CD14-positive monocyte (primary cell): ENCODE data around the gene FAM53A. TPM values are rescaled to one million over a fixed set of nuclear protein-coding genes. Genes with fewer than 3 reads are reported as not detected.

Experiments used
- DNase-seq, 3 donors: peaks; one replicate each; pipeline ENCODE4 v3.0.0-alpha.2; 2011 to 2022
- H2AFZ ChIP-seq: 2 replicates; pipeline ENCODE4 v1.6.0; 2012; ENCODE audit warnings: mild to moderate bottlenecking, low read depth, low read length, inconsistent platforms; ENCODE audit not compliant: insufficient read depth, poor library complexity, severe bottlenecking
- H3K27ac ChIP-seq, 2 donors: 1 replicate in 1 of 2; 2 replicates in 1 of 2; pipeline ENCODE4 v1.5.1; 2012 to 2013; ENCODE audit warnings: low read length in 2 of 2, control low read depth in 1 of 2, inconsistent platforms in 1 of 2, low read depth in 1 of 2, mild to moderate bottlenecking in 1 of 2
- H3K27me3 ChIP-seq, 2 donors: one replicate each; pipeline versions ENCODE4 v1.6.0 to v1.6.1; 2011 to 2013; ENCODE audit warnings: low read length in 2 of 2; ENCODE audit not compliant: control insufficient read depth in 2 of 2, insufficient read depth in 2 of 2
- H3K36me3 ChIP-seq, 2 donors: replicated peaks in 1 of 2; 1 replicate in 1 of 2; 2 replicates in 1 of 2; pipeline versions ENCODE4 v1.5.1 to v1.6.1; 2012 to 2013; ENCODE audit warnings: low read length in 2 of 2, control low read depth in 1 of 2, inconsistent platforms in 1 of 2, mild to moderate bottlenecking in 1 of 2; ENCODE audit not compliant: insufficient read depth in 2 of 2, control insufficient read depth in 1 of 2
- H3K4me1 ChIP-seq, 2 donors: 1 replicate in 1 of 2; 2 replicates in 1 of 2; pipeline versions ENCODE4 v1.5.1 to v1.6.1; 2012 to 2013; ENCODE audit warnings: low read length in 2 of 2, control low read depth in 1 of 2, inconsistent platforms in 1 of 2, mild to moderate bottlenecking in 1 of 2, moderate library complexity in 1 of 2; ENCODE audit not compliant: insufficient read depth in 2 of 2, control insufficient read depth in 1 of 2
- H3K4me2 ChIP-seq: replicated peaks from 2 replicates; pipeline ENCODE3; 2012; ENCODE audit warnings: low read length, moderate library complexity, mild to moderate bottlenecking; ENCODE audit not compliant: poor library complexity, severe bottlenecking; ENCODE audit errors: extremely low read depth
- H3K4me3 ChIP-seq, 3 experiments: fragments of 200-600 bp in 1 of 3; sonication (generic) in 1 of 3; replicated peaks in 1 of 3; 1 replicate in 2 of 3; 2 replicates in 1 of 3; pipeline ENCODE4 v1.5.1; 2011 to 2013; ENCODE audit warnings: low read length in 3 of 3, mild to moderate bottlenecking in 3 of 3, control low read depth in 2 of 3, low read depth in 2 of 3, inconsistent platforms in 1 of 3, moderate library complexity in 1 of 3
- H3K79me2 ChIP-seq: 2 replicates; pipeline ENCODE4 v1.6.0; 2012; ENCODE audit warnings: mild to moderate bottlenecking, control low read depth, inconsistent platforms, low read length, moderate library complexity; ENCODE audit not compliant: insufficient read depth
- H3K9ac ChIP-seq: 2 replicates; pipeline ENCODE4 v1.6.0; 2017; ENCODE audit warnings: low read length, mild to moderate bottlenecking; ENCODE audit not compliant: insufficient read depth, poor library complexity, severe bottlenecking
- H3K9me3 ChIP-seq, 2 donors: replicated peaks in 1 of 2; 1 replicate in 1 of 2; 2 replicates in 1 of 2; pipeline versions ENCODE4 v1.5.1 to v1.6.1; 2012 to 2013; ENCODE audit warnings: low read length in 2 of 2, control low read depth in 1 of 2; ENCODE audit not compliant: control insufficient read depth in 1 of 2, insufficient read depth in 1 of 2
- H4K20me1 ChIP-seq: 2 replicates; pipeline ENCODE4 v1.6.0; 2012; ENCODE audit warnings: mild to moderate bottlenecking, low read length, control low read depth, moderate library complexity; ENCODE audit not compliant: insufficient read depth
- H3K27ac Mint-ChIP-seq, 7 donors: one replicate each; pipeline ENCODE4 v1.8.0; 2020; ENCODE audit warnings: mild to moderate bottlenecking in 7 of 7, mixed read lengths in 7 of 7, moderate library complexity in 6 of 7, inconsistent platforms in 2 of 7
- H3K27me3 Mint-ChIP-seq, 3 donors: one replicate each; pipeline ENCODE4 v1.8.0; 2021 to 2022; ENCODE audit warnings: low read depth in 3 of 3, mild to moderate bottlenecking in 3 of 3, mixed read lengths in 3 of 3, moderate library complexity in 3 of 3, inconsistent platforms in 1 of 3
- H3K36me3 Mint-ChIP-seq, 2 donors: one replicate each; pipeline ENCODE4 v1.8.0; 2020; ENCODE audit warnings: mixed read lengths in 2 of 2, inconsistent platforms in 1 of 2, mild to moderate bottlenecking in 1 of 2
- H3K4me1 Mint-ChIP-seq: one replicate; pipeline ENCODE4 v1.8.0; 2020; ENCODE audit warnings: mild to moderate bottlenecking, mixed read lengths
- H3K4me3 Mint-ChIP-seq, 2 donors: one replicate each; pipeline ENCODE4 v1.8.0; 2020; ENCODE audit warnings: mild to moderate bottlenecking in 2 of 2, mixed read lengths in 2 of 2, moderate library complexity in 1 of 2
- H3K9me3 Mint-ChIP-seq, 7 donors: one replicate each; pipeline ENCODE4 v1.8.0; 2020 to 2022; ENCODE audit warnings: mixed read lengths in 7 of 7, mild to moderate bottlenecking in 6 of 7, moderate library complexity in 6 of 7, inconsistent platforms in 2 of 7
- WGBS: methylation state at CpG from one replicate; pipeline ENCODE4 v1.1.5; 2013; ENCODE audit warnings: missing lambda C conversion rate; ENCODE audit not compliant: insufficient coverage; 5-methylcytosine and 5-hydroxymethylcytosine counted together
- intact Hi-C, 2 donors: fragments of 100-400 bp; cut with micrococcal nuclease; formaldehyde crosslinking; loops; one replicate each; pipeline versions ENCODE4 v1.15.0 to v1.15.1; 2023
- polyA minus RNA-seq: library from RNA; depleted of rRNA, polyadenylated mRNA; stranded (reverse); fragments of >200 nt; gene quantifications from 2 replicates; pipeline ENCODE4 v1.2.3, GENCODE V29; 2012
- polyA plus RNA-seq, 3 donors: library from polyadenylated mRNA; depleted of rRNA in 1 of 3; unstranded in 2 of 3; stranded (reverse) in 1 of 3; fragments of 300-500 nt in 2 of 3; fragments of >200 nt in 1 of 3; fragmentation: Illumina TruSeq in 2 of 3; gene quantifications; 1 replicate in 2 of 3; 2 replicates in 1 of 3; pipeline ENCODE4 v1.2.3, GENCODE V29; 2012 to 2021
- total RNA-seq, 12 experiments: library from RNA in 1 of 12; stranded (reverse) in 1 of 12; fragments of 120-200 nt in 1 of 12; gene quantifications; one replicate each; pipeline ENCODE4 v1.2.4 and lab custom pipeline; 2013 to 2026; ENCODE audit warnings: mixed read lengths in 6 of 12, inconsistent platforms in 1 of 12
- TF ChIP-seq, protein P1 (sequence below): fragments of 200-600 bp; IDR thresholded peaks from one replicate; pipeline ENCODE4 v1.8.0; 2022; ENCODE audit warnings: antibody characterized with exemption, mild to moderate bottlenecking

Gene FAM53A, protein sequence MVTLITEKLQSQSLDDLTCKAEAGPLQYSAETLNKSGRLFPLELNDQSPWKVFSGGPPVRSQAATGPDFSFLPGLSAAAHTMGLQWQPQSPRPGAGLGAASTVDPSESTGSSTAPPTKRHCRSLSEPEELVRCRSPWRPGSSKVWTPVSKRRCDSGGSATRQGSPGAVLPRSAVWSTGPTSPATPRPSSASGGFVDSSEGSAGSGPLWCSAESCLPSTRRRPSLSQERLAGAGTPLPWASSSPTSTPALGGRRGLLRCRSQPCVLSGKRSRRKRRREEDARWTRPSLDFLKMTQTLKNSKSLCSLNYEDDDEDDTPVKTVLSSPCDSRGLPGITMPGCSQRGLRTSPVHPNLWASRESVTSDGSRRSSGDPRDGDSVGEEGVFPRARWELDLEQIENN
- 0.91 TPM for total RNA-seq (2013)
- polyA plus RNA-seq (under 1 TPM; 0.40 to 0.82 (median 0.76) TPM), polyA minus RNA-seq (1.2 and 1.4 TPM in 2 replicates), total RNA-seq (lab: John Stamatoyannopoulos, UW) (0.42 to 3.0 (median 1.1) reads per million in 11 experiments)

DNA sequence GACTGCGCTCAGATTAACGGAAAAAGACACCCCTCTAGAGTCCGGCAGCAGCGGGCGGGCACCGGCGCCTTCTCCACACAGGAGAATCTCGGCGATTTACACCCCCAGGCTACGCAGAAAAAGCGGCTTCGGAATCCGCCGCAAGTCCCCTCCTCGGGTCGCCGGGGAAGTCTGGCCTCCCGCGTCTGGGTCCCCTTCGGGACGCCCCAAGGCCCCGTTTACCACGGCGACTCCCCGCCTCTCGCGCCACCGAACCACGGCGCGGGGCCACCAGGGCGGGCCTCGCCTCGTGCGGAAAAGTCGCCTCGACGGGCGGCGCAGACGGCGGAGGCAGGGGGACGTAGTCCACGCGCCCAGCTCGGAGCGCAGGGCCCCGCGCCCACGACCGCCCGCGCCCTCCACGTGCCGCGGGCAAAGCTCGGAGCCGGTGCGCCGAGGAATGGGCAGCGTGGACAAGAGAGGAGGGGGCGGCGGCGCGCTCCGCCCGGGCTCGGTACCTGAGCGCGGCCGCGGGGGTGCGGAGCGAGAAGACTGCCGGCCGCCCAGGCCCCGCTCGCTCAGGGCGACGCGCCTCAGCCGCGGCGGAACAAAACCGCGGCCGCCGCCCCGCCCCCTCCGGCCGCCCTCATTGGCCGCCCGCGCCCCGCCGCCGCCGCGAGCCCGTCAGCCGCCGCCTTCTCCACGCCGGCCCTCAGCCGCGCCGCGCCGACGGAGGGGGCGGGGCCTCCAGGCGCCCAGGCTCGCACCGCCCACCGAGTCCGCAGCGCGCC, at the start of gene FAM53A:
Gene FAM53A (minus strand): TSS at position 578 of the 770 bp plus-strand sequence. CDS start 15,572 bp downstream, outside the sequence.
- H3K4me1 ChIP-seq: peaks cover 16 to 23% of the 10 kb centered on the region in 2 donors
- peaks cover 0 to 1% (median 0%) of the 10 kb centered on the region in 7 donors for H3K9me3 Mint-ChIP-seq
- TF ChIP-seq, protein P1, sequence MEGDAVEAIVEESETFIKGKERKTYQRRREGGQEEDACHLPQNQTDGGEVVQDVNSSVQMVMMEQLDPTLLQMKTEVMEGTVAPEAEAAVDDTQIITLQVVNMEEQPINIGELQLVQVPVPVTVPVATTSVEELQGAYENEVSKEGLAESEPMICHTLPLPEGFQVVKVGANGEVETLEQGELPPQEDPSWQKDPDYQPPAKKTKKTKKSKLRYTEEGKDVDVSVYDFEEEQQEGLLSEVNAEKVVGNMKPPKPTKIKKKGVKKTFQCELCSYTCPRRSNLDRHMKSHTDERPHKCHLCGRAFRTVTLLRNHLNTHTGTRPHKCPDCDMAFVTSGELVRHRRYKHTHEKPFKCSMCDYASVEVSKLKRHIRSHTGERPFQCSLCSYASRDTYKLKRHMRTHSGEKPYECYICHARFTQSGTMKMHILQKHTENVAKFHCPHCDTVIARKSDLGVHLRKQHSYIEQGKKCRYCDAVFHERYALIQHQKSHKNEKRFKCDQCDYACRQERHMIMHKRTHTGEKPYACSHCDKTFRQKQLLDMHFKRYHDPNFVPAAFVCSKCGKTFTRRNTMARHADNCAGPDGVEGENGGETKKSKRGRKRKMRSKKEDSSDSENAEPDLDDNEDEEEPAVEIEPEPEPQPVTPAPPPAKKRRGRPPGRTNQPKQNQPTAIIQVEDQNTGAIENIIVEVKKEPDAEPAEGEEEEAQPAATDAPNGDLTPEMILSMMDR: no peak
- H3K27ac Mint-ChIP-seq: peak within 1 kb of the TSS; percentile 72 to 90 (median 80)
- intact Hi-C loops: loop anchor here (2.0 to 5.0 kb wide), 3 partner anchors 29 to 188 kb away; partner anchors contain the start of genes NSD2 (in 1 of the 2) and SLBP (in 1 of the 2)
- H3K4me1 Mint-ChIP-seq: peaks cover 15% of the 10 kb centered on the region
- peaks cover 0 to 5% (median 1%) of the 10 kb centered on the region in 3 donors for H3K27me3 Mint-ChIP-seq
- H3K36me3 ChIP-seq: no peaks in the 10 kb centered on the region
- no peaks in the 10 kb centered on the region for H3K9me3 ChIP-seq
- peak within 1 kb of the TSS in 1 of 2 donors; percentile 58 for H3K27ac ChIP-seq
- H3K4me2 ChIP-seq: peak within 1 kb of the TSS; percentile 96
- H3K9ac ChIP-seq: peak within 1 kb of the TSS; percentile 67
- peak within 1 kb of the TSS; percentile 88 to 94 for H3K4me3 Mint-ChIP-seq
- peak; percentile 80 to 90 (median 87) for DNase-seq
- H3K27me3 ChIP-seq: no peaks in the 10 kb centered on the region
- H4K20me1 ChIP-seq: no peaks in the 10 kb centered on the region
- WGBS: under 1% methylated on average over 116 of the region's 118 CpGs
- H3K79me2 ChIP-seq: no peaks in the 10 kb centered on the region
- H3K36me3 Mint-ChIP-seq: peaks cover 0 to under 1% of the 10 kb centered on the region in 2 donors
- peak within 1 kb of the TSS; percentile 89 for H2AFZ ChIP-seq
- H3K4me3 ChIP-seq: peak within 1 kb of the TSS; percentile 41 to 78 (median 73)

DNA sequence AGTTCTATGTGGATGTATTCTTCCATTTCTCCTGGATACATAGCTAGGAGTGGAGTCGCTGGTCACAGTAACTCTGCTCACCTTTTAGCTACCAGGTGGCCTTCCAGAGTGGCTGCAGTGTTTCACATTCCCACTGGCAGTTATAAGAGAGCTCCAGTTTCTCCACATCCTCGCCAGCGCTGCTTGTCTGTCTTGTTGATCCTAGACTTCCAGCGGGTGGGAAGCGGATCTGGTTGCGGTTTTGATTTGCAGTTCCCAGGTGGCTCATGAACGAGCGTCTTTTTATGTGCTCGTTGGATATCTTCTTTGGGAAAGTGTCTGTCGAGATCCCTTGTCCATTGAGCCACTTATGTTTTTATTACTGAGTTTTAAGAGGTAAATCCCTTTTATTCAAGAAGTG, 48.8 kb upstream of the FAM53A start:
- Histone ChIP-seq H3K4me3 (no peak overlapping the region), H3K27ac (no peak overlapping the region), H3K9me3 (peaks cover 12 to 23% of the 10 kb centered on the region in 2 donors), H3K79me2 (peaks cover 84% of the 10 kb centered on the region), H3K36me3 (peaks cover 92 to 96% of the 10 kb centered on the region in 2 donors), H3K4me1 (peaks cover 18 to 22% of the 10 kb centered on the region in 2 donors), H3K9ac (no peak overlapping the region), H3K4me2 (no peak overlapping the region), H4K20me1 (peaks cover 71% of the 10 kb centered on the region), H2AFZ (no peak overlapping the region), H3K27me3 (no peaks in the 10 kb centered on the region)
- no peak for DNase-seq
- Mint-ChIP-seq H3K27me3 (peaks cover 0 to 2% (median 0%) of the 10 kb centered on the region in 3 donors), H3K4me3 (no peak overlapping the region), H3K4me1 (peaks cover 20% of the 10 kb centered on the region), H3K36me3 (peaks cover 88 to 97% of the 10 kb centered on the region in 2 donors), H3K9me3 (peaks cover 10 to 39% (median 21%) of the 10 kb centered on the region in 7 donors), H3K27ac (peak overlapping the region in 1 of 7 donors; percentile 58)
- intact Hi-C loops: no loop called here
- TF ChIP-seq, protein P1: no peak
- 98% methylated on average over 9 of the region's 10 CpGs for WGBS
